Effector memory CD4-positive, alpha-beta T cell (primary cell): ENCODE measurements around the gene C1orf210.
A peak's percentile ranks its signal among the peaks of the same experiment; 100 is the strongest.

Source experiments
- DNase-seq, 3 donors: peaks; one replicate each; pipeline ENCODE4 v3.0.0-alpha.2; 2020
- H3K27ac ChIP-seq: 2 replicates; pipeline ENCODE4 v1.7.0; 2013; ENCODE audit warnings: mild to moderate bottlenecking, low read length, moderate library complexity; ENCODE audit not compliant: insufficient read depth, poor library complexity, severe bottlenecking
- H3K27me3 ChIP-seq: replicated peaks from 2 replicates; pipeline ENCODE4 v1.7.0; 2013; ENCODE audit warnings: mild to moderate bottlenecking, low read length; ENCODE audit not compliant: insufficient read depth, control insufficient read depth, poor library complexity, severe bottlenecking
- H3K36me3 ChIP-seq: 2 replicates; pipeline ENCODE4 v1.7.0; 2013; ENCODE audit warnings: mild to moderate bottlenecking, low read length, moderate library complexity; ENCODE audit not compliant: control insufficient read depth, insufficient read depth
- H3K4me1 ChIP-seq: 2 replicates; pipeline ENCODE4 v1.7.0; 2013; ENCODE audit warnings: low read length, mild to moderate bottlenecking; ENCODE audit not compliant: control insufficient read depth, insufficient read depth, poor library complexity, severe bottlenecking
- H3K4me3 ChIP-seq: 2 replicates; pipeline ENCODE4 v1.7.0; 2013; ENCODE audit warnings: low read length, low read depth, mild to moderate bottlenecking; ENCODE audit not compliant: insufficient read depth, poor library complexity, severe bottlenecking
- H3K9me3 ChIP-seq: 2 replicates; pipeline ENCODE4 v1.7.0; 2013; ENCODE audit warnings: mild to moderate bottlenecking, low read length, moderate library complexity; ENCODE audit not compliant: control insufficient read depth

Gene C1orf210

DNA sequence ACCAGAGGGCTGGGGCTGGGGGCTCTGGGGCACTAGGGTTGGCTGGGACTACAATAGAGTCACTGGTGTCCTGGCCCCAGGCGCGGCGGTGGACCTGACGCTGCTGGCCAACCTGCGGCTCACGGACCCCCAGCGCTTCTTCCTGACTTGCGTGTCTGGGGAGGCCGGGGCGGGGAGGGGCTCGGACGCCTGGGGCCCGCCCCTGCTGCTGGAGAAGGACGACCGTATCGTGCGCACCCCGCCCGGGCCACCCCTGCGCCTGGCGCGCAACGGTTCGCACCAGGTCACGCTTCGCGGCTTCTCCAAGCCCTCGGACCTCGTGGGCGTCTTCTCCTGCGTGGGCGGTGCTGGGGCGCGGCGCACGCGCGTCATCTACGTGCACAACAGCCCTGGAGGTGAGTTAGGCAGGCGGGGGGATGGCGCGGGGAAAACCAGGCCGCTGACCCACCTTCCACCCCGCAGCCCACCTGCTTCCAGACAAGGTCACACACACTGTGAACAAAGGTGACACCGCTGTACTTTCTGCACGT is 19.5 kb upstream of the C1orf210 start:
- H3K27me3 ChIP-seq, result no peaks in the 10 kb centered on the region
- no peak overlapping the region for H3K27ac ChIP-seq
- no peaks in the 10 kb centered on the region for H3K9me3 ChIP-seq
- H3K4me1 ChIP-seq, result no peaks in the 10 kb centered on the region
- no peak for DNase-seq
- no peaks in the 10 kb centered on the region for H3K36me3 ChIP-seq
- no peak overlapping the region for H3K4me3 ChIP-seq

DNA sequence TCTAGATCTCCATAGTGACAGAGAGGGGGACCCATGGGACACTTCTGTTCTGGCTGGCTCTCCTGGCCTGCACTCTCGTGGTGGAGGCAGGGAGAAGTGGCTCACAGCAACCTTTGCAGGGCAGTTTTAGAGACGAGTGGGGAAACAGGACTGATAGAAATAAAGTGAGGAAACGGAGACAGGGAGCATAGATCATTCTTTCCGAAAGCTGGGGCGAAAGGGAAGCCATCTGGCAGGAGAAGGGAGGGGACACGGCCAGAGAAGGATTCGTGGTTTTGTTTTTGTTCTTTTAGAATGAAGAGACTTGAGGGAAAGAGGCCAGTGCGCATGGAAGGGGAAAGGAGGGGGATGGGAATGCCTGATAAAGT is 18.9 kb upstream of the C1orf210 start:
- no peaks in the 10 kb centered on the region for H3K27me3 ChIP-seq
- H3K4me1 ChIP-seq, result no peaks in the 10 kb centered on the region
- no peak overlapping the region for H3K27ac ChIP-seq
- no peak for DNase-seq
- no peaks in the 10 kb centered on the region for H3K36me3 ChIP-seq
- H3K9me3 ChIP-seq, result no peaks in the 10 kb centered on the region
- no peak overlapping the region for H3K4me3 ChIP-seq

DNA sequence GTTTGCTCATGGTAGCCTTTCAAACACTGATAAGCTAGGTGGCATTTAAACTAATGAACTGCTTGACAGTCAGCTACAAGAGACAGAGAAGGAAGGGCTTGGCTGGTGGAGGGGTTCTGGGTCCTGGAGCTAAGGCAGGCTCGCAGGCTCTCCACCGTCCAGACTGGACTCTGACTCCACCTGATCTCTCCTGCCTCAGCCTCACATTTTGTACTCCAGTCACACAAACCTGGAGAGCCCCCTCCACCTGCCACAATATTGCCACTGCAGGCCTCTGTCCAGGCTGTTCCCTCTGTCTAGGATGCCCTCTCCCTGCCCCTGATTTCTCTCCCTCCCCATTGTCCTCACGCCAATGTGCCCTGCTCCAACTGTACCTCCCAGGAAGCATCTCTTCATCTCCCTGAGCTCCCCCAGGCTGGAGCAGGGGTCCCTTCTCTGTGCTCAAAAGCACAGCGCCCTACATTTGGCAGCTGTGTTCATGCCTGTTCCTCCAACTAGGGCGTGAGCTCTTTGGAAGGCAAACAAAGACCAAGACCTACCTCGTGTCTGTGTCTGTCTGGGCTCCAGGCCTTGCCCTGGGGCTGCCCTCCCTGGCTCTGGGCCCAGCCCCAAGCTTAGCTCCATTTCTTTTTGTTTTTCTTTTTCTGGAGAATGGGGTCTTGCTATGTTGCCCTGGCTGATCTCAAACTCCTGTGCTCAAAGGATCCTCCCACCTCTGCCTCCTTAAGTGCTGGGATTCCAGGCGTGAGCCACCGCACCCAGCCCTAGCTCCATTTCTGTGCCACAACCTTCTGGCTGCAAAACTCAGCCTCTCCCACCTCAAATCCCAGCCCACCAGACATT is 18.3 kb upstream of the C1orf210 start:
- Histone ChIP-seq H3K36me3 (no peaks in the 10 kb centered on the region), H3K4me1 (no peaks in the 10 kb centered on the region), H3K27ac (no peak overlapping the region), H3K4me3 (no peak overlapping the region), H3K9me3 (no peaks in the 10 kb centered on the region), H3K27me3 (no peaks in the 10 kb centered on the region)
- no peak for DNase-seq

DNA sequence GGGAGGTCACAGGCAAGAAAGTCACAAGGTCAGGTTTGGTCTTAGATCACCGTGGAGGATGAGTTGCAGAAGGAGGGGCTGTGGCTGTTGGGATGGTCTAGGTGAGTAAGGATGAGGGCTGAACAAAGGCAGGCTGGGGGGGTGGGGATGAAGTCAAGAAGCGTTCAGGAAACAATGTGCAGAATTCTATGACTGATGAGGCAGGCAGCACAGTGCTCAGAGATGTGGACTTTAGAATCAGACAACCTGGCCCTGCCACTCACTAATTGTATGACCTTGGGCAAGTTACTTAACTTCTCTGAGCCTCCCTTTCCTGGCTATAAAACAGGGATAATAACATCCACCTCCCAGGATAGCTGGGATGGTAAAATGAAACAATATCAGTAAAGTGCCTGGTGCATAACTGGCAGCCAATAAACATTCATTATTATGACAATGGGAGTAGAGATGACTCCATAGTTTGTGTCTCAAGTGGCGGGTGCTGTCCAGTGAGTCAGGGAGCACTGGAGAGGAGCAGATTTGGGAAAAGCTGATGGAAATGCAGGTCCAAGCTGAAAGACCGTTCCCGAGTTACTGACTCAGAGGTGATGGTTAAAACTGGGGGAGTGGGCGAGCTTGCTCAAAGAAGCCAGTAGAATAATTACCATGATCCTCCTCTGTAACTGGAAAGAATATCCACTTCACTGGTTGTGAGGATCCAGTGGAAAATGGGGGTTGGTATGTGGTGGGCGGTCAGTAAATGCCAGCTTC is 17.5 kb upstream of the C1orf210 start:
- no peak overlapping the region for H3K4me3 ChIP-seq
- DNase-seq, result no peak
- H3K27ac ChIP-seq, result no peak overlapping the region
- no peaks in the 10 kb centered on the region for H3K27me3 ChIP-seq
- H3K36me3 ChIP-seq, result no peaks in the 10 kb centered on the region
- H3K4me1 ChIP-seq, result no peaks in the 10 kb centered on the region
- no peaks in the 10 kb centered on the region for H3K9me3 ChIP-seq

DNA sequence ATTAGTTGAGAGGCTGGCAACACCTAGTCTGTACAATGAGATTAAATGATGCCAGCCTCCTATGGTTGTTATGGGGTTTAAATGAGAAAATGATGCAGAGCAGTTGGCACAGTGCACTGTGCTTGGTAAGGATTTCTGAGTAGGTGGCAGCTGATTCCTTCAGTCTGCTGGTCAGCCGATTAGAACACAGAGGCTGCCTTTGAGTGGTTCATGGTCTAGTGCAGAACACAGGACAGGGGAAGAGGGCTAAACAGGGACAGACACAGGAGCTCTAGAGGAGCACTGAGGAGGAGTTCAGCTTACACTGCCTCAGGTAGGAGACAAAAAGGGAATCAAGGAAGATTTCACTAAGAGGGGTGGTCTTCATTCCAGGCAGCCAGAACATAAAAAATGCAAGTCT is 16.8 kb upstream of the C1orf210 start:
- Histone ChIP-seq H3K4me3 (no peak overlapping the region), H3K27ac (no peak overlapping the region), H3K4me1 (no peaks in the 10 kb centered on the region), H3K27me3 (no peaks in the 10 kb centered on the region), H3K36me3 (no peaks in the 10 kb centered on the region), H3K9me3 (no peaks in the 10 kb centered on the region)
- no peak for DNase-seq

DNA sequence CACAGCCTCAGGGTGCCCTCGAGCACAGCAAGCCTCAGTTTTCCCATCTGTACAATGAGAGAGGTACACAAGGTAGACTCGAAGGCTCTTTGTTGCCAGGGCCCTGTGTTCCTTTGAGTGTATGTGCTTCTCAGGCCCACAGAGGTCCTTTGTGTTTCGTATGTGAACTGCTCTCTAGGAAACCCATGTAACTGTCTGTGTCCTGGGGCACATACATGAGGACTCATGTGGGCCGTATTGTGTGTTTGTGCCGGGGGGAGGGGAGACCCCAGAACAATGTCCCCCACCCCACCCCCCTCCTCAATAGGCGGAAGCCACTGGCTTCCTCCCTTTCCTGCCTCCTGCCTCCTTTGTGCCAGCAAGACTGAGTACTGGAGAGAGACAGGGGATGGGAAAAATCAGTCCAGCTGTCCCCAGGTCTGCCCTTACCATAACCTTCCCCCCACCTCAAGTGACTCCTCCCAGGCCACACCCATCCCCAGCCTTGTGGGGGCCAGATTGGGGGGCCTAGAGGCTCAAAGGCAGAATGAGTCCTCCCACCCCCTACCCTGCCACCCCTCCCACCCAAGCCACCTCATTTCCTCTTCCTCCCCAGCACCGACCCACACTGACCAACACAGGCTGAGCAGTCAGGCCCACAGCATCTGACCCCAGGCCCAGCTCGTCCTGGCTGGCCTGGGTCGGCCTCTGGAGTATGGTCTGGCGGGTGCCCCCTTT is 15.2 kb upstream of the C1orf210 start, which contains the start of gene TIE1:
TIE1 (plus strand) TSS at position 605 of the 717 bp plus-strand sequence; CDS start at position 695, 90 bp downstream.
- H3K9me3 ChIP-seq, result no peaks in the 10 kb centered on the region
- no peak within 1 kb of the TSS for H3K4me3 ChIP-seq
- H3K4me1 ChIP-seq, result peaks cover 2% of the 10 kb centered on the region
- no peak within 1 kb of the TSS for H3K27ac ChIP-seq
- H3K36me3 ChIP-seq, result no peaks in the 10 kb centered on the region
- DNase-seq, result no peak
- no peaks in the 10 kb centered on the region for H3K27me3 ChIP-seq

DNA sequence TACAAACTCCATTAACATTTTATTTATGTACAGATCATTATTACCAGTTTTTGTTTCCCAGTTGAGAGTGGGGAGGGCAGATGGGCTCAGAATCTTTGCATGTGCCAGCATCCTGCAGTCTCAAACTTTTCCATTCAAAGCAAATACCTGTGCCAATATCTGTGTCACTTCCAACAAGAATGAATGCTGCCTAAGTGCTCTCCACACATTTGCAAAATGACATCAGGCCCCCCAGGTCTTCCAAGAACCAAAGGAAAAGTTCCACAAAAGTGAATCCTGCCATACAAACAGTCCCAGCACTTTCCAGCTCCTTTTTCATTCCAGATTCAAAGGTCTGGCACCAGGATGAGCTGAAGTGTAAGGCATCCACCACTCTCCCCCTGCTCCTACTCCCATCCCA is 13.7 kb upstream of the C1orf210 start:
- no peaks in the 10 kb centered on the region for H3K9me3 ChIP-seq
- H3K27me3 ChIP-seq, result no peaks in the 10 kb centered on the region
- H3K4me3 ChIP-seq, result no peak overlapping the region
- H3K27ac ChIP-seq, result no peak overlapping the region
- no peaks in the 10 kb centered on the region for H3K36me3 ChIP-seq
- H3K4me1 ChIP-seq, result peaks cover 5% of the 10 kb centered on the region
- no peak for DNase-seq

DNA sequence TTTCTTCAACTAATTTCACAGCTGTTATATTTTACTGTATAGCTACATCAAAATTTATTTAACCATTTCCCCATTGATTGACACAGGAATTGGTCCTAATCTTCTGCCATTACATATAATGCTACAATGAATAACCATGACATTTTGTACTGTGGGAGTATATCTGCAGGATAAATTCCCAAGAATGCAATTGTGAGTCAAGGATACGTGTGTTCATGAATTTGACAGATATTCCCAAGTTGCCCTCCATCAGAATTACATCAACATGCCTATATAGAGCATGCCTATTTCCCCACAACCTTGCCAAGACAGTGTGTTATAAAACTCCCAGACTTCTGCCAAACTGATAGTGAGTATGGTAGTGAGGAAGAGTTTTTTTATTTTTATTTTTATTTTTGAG is 12.7 kb upstream of the C1orf210 start:
- no peaks in the 10 kb centered on the region for H3K27me3 ChIP-seq
- no peak overlapping the region for H3K4me3 ChIP-seq
- DNase-seq, result no peak
- peaks cover 5% of the 10 kb centered on the region for H3K4me1 ChIP-seq
- no peaks in the 10 kb centered on the region for H3K9me3 ChIP-seq
- no peak overlapping the region for H3K27ac ChIP-seq
- no peaks in the 10 kb centered on the region for H3K36me3 ChIP-seq

DNA sequence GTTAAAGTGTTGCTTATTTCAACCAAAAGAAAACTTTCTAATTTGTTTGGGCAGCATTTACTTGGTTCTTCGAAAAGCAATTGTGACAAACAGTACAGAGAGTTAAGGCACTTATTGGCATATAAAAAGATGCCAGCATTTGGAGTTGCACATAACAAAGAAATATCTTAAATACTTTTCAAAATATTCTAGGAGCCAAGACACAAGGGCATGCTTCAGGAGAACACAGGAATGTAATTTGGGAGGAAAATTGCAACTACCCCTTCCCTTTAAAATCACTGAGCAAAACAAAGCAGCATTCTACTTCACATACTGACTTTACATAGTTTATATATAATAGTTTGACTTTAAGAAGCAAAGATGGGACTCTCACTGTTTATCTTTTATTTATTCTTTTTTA is 10.8 kb upstream of the C1orf210 start:
- Histone ChIP-seq H3K36me3 (no peaks in the 10 kb centered on the region), H3K9me3 (no peaks in the 10 kb centered on the region), H3K4me3 (no peak overlapping the region), H3K27ac (peak overlapping the region; percentile 5), H3K27me3 (no peaks in the 10 kb centered on the region), H3K4me1 (peaks cover 5% of the 10 kb centered on the region)
- no peak for DNase-seq
